GM12878 (cell line): ENCODE measurements around the gene TOMM40.

Source experiments
- BHLHE40 ChIP-seq, 2 experiments: fragments of 450-650 bp in 1 of 2; IDR thresholded peaks; 2 replicates each; pipeline ENCODE4 v1.6.1; 2011 to 2017; ENCODE audit warnings: low read depth in 2 of 2, borderline replicate concordance in 1 of 2, improper control_type of control experiment in 1 of 2, low read length in 1 of 2, mild to moderate bottlenecking in 1 of 2
- CBX3 ChIP-seq: fragments of 200-600 bp; sonication (generic); IDR thresholded peaks from 2 replicates; pipeline ENCODE4 v1.6.1; 2016; ENCODE audit warnings: low read depth, borderline replicate concordance
- CTCF ChIP-seq, 3 experiments: IDR thresholded peaks in 2 of 3; conservative IDR thresholded peaks in 1 of 3; 2 replicates each; pipeline ENCODE4 v1.5.1; 2011; ENCODE audit warnings: low read depth in 3 of 3, low read length in 3 of 3, mild to moderate bottlenecking in 3 of 3, control low read depth in 2 of 3, moderate library complexity in 2 of 3, inconsistent platforms in 1 of 3, mixed read lengths in 1 of 3; ENCODE audit not compliant: control insufficient read depth in 2 of 3, insufficient read depth in 1 of 3; ENCODE audit errors: extremely low read depth in 1 of 3
- ESRRA ChIP-seq: IDR thresholded peaks from 2 replicates; pipeline ENCODE4 v1.6.1; 2012; ENCODE audit warnings: mild to moderate bottlenecking, low read length, improper control_type of control experiment
- EZH2 ChIP-seq: IDR thresholded peaks from 2 replicates; pipeline ENCODE4 v1.6.1; 2012; ENCODE audit warnings: low read depth, mild to moderate bottlenecking, control low read depth, inconsistent platforms, low read length, borderline replicate concordance; ENCODE audit not compliant: control insufficient read depth
- HDAC2 ChIP-seq: fragments of 200-600 bp; sonication (generic); IDR thresholded peaks from 2 replicates; pipeline ENCODE4 v1.6.1; 2017
- RAD51 ChIP-seq: fragments of 450-650 bp; IDR thresholded peaks from 2 replicates; pipeline ENCODE4 v1.6.1; 2016; ENCODE audit warnings: moderate library complexity, mild to moderate bottlenecking, inconsistent platforms
- RCOR1 ChIP-seq: conservative IDR thresholded peaks from 2 replicates; pipeline ENCODE4 v1.6.1; 2012; ENCODE audit warnings: low read depth, low read length, improper control_type of control experiment
- SREBF1 ChIP-seq: IDR thresholded peaks from 2 replicates; pipeline ENCODE4 v1.6.1; 2012; ENCODE audit warnings: mild to moderate bottlenecking, low read length
- USF2 ChIP-seq: IDR thresholded peaks from 2 replicates; pipeline ENCODE4 v1.6.1; 2011; ENCODE audit warnings: low read depth, low read length, improper control_type of control experiment, borderline replicate concordance
- ZBED1 ChIP-seq: IDR thresholded peaks from 2 replicates; pipeline ENCODE4 v1.6.1; 2016; ENCODE audit warnings: borderline replicate concordance
- ZNF384 ChIP-seq: IDR thresholded peaks from 2 replicates; pipeline ENCODE4 v1.6.1; 2012; ENCODE audit warnings: low read depth, mild to moderate bottlenecking, low read length, improper control_type of control experiment, borderline replicate concordance
- TF ChIP-seq, protein P1 (sequence below): IDR thresholded peaks from 2 replicates; pipeline ENCODE4 v1.6.1; 2012; ENCODE audit warnings: mild to moderate bottlenecking, low read depth, low read length
- TF ChIP-seq, protein P2 (sequence below): IDR thresholded peaks from 2 replicates; pipeline ENCODE4 v1.6.1; 2011; ENCODE audit warnings: low read depth, mild to moderate bottlenecking, low read length, moderate library complexity, borderline replicate concordance; ENCODE audit errors: extremely low read depth

- TF ChIP-seq RCOR1 (no peak), CTCF (IDR thresholded peaks at IDR 0.05 in 2 of 3, conservative IDR thresholded peaks at IDR 0.05 in 1 of 3; ENCODE audit: control insufficient read depth in 2 of 3, extremely low read depth in 1 of 3, insufficient read depth in 1 of 3, low read depth in 3 of 3, low read length in 3 of 3) (no peak), SREBF1 (no peak), HDAC2 (no peak), RAD51 (no peak), ZNF384 (no peak), USF2 (no peak), EZH2 (no peak), ZBED1 (no peak), BHLHE40 (IDR thresholded peaks at IDR 0.05; ENCODE audit: borderline replicate concordance in 1 of 2, low read depth in 2 of 2, low read length in 1 of 2) (no peak), ESRRA (no peak), CBX3 (no peak)
- TF ChIP-seq, protein P1, sequence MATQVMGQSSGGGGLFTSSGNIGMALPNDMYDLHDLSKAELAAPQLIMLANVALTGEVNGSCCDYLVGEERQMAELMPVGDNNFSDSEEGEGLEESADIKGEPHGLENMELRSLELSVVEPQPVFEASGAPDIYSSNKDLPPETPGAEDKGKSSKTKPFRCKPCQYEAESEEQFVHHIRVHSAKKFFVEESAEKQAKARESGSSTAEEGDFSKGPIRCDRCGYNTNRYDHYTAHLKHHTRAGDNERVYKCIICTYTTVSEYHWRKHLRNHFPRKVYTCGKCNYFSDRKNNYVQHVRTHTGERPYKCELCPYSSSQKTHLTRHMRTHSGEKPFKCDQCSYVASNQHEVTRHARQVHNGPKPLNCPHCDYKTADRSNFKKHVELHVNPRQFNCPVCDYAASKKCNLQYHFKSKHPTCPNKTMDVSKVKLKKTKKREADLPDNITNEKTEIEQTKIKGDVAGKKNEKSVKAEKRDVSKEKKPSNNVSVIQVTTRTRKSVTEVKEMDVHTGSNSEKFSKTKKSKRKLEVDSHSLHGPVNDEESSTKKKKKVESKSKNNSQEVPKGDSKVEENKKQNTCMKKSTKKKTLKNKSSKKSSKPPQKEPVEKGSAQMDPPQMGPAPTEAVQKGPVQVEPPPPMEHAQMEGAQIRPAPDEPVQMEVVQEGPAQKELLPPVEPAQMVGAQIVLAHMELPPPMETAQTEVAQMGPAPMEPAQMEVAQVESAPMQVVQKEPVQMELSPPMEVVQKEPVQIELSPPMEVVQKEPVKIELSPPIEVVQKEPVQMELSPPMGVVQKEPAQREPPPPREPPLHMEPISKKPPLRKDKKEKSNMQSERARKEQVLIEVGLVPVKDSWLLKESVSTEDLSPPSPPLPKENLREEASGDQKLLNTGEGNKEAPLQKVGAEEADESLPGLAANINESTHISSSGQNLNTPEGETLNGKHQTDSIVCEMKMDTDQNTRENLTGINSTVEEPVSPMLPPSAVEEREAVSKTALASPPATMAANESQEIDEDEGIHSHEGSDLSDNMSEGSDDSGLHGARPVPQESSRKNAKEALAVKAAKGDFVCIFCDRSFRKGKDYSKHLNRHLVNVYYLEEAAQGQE = no peak
- TF ChIP-seq, protein P2, sequence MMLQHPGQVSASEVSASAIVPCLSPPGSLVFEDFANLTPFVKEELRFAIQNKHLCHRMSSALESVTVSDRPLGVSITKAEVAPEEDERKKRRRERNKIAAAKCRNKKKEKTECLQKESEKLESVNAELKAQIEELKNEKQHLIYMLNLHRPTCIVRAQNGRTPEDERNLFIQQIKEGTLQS = no peak
Measured at GRCh38 chr19:44925114-44925891, 34.2 kb downstream of the TOMM40 start.
